CD4-positive, alpha-beta T cell treated with Interferon alpha-2 for 1 hour (primary cell): ENCODE results near the gene SFN.
"Not testable (repeated sequence)": the region's sequence is repeated elsewhere in the genome, so short reads cannot be mapped to it uniquely, and the experiment has no call there.

ENCODE experiments used
- DNase-seq, 2 donors: peaks; one replicate each; pipeline ENCODE4 v3.0.0-alpha.2; 2020 to 2022

Gene SFN

GRCh38 chr1:26839779-26840178 lies 23.2 kb upstream of the SFN start:
- DNase-seq, result no peak

- DNase-seq, result no peak
Measured at GRCh38 chr1:26844424-26845196, 18.3 kb upstream of the SFN start.

- DNase-seq, result not testable (repeated sequence)
Measured at GRCh38 chr1:26847826-26848225, 15.1 kb upstream of the SFN start.

GRCh38 chr1:26848499-26848898 lies 14.4 kb upstream of the SFN start:
- DNase-seq, result no peak

GRCh38 chr1:26848941-26849774 lies 13.8 kb upstream of the SFN start:
- DNase-seq, result no peak

GRCh38 chr1:26851106-26851684 lies 11.8 kb upstream of the SFN start:
- DNase-seq, result no peak

GRCh38 chr1:26852701-26853100 lies 10.2 kb upstream of the SFN start:
- no peak for DNase-seq

GRCh38 chr1:26853156-26853555 lies 9.8 kb upstream of the SFN start:
- DNase-seq, result peak; percentile 78 to 83

- no peak for DNase-seq
Measured at GRCh38 chr1:26853600-26853999, 9.3 kb upstream of the SFN start.

- DNase-seq, result no peak
Measured at GRCh38 chr1:26854906-26855305, 8.0 kb upstream of the SFN start.

GRCh38 chr1:26855636-26856035 lies 7.3 kb upstream of the SFN start:
- DNase-seq, result no peak

GRCh38 chr1:26856181-26856580 lies 6.8 kb upstream of the SFN start:
- DNase-seq, result no peak

- DNase-seq, result no peak
Measured at GRCh38 chr1:26856604-26857469, 6.1 kb upstream of the SFN start.

- DNase-seq, result no peak
Measured at GRCh38 chr1:26857473-26858060, 5.4 kb upstream of the SFN start.

GRCh38 chr1:26858160-26858559 lies 4.8 kb upstream of the SFN start:
- no peak for DNase-seq

GRCh38 chr1:26858891-26859640 lies 3.9 kb upstream of the SFN start:
- no peak for DNase-seq

- DNase-seq, result no peak
Measured at GRCh38 chr1:26861286-26861701, 1.7 kb upstream of the SFN start.

GRCh38 chr1:26861889-26862378 lies 1.0 kb upstream of the SFN start:
- no peak for DNase-seq

- DNase-seq, result no peak
Measured at GRCh38 chr1:26863685-26864077, 732 bp downstream of the SFN start.

GRCh38 chr1:26864610-26865480 lies 1.9 kb downstream of the SFN start:
- peak; percentile 93 to 97 for DNase-seq
